H1 (cell line): Measurements from ENCODE around the gene LRRC49.

Experiments used
- HDAC2 ChIP-seq, 2 experiments: fragments of 300-600 bp in 1 of 2; sonication (generic) in 1 of 2; IDR thresholded peaks; 2 replicates each; pipeline ENCODE4 v1.6.1; 2011 to 2012; ENCODE audit warnings: low read depth in 2 of 2, low read length in 2 of 2, mild to moderate bottlenecking in 2 of 2, moderate library complexity in 2 of 2, borderline replicate concordance in 1 of 2, inconsistent platforms in 1 of 2
- HDAC6 ChIP-seq: IDR thresholded peaks from one replicate; pipeline ENCODE4 v1.7.1; 2012; ENCODE audit warnings: low read depth, mild to moderate bottlenecking, inconsistent platforms, low read length, moderate library complexity
- POLR2AphosphoS5 ChIP-seq: IDR thresholded peaks from 2 replicates; pipeline ENCODE4 v1.6.1; 2011; ENCODE audit warnings: low read depth, low read length
- RXRA ChIP-seq: IDR thresholded peaks from 2 replicates; pipeline ENCODE4 v1.6.1; 2011; ENCODE audit warnings: low read depth, mild to moderate bottlenecking, low read length, moderate library complexity; ENCODE audit not compliant: insufficient read depth
- SUZ12 ChIP-seq: fragments of 200-600 bp; sonication (generic); IDR thresholded peaks from 2 replicates; pipeline ENCODE4 v1.6.1; 2012; ENCODE audit warnings: mild to moderate bottlenecking, inconsistent platforms, low read length, moderate library complexity, mixed read lengths
- ZNF274 ChIP-seq: IDR thresholded peaks from 2 replicates; pipeline ENCODE4 v1.7.0; 2012; ENCODE audit warnings: low read length, borderline replicate concordance; ENCODE audit errors: extremely low read depth
- TF ChIP-seq, protein P1 (sequence below): fragments of 300-600 bp; sonication (generic); IDR thresholded peaks from 2 replicates; pipeline ENCODE4 v1.7.1; 2012; ENCODE audit warnings: low read length, moderate library complexity, mild to moderate bottlenecking, inconsistent platforms; ENCODE audit not compliant: insufficient replicate concordance
- TF ChIP-seq, protein P2 (sequence below), 3 experiments: IDR thresholded peaks; 1 replicate in 2 of 3; 2 replicates in 1 of 3; pipeline versions ENCODE4 v1.5.1 to v1.6.1; 2011; ENCODE audit warnings: low read length in 3 of 3, mild to moderate bottlenecking in 3 of 3, inconsistent platforms in 2 of 3, low read depth in 1 of 3, moderate library complexity in 1 of 3; ENCODE audit not compliant: insufficient read depth in 1 of 3; ENCODE audit errors: control extremely low read depth in 1 of 3

DNA sequence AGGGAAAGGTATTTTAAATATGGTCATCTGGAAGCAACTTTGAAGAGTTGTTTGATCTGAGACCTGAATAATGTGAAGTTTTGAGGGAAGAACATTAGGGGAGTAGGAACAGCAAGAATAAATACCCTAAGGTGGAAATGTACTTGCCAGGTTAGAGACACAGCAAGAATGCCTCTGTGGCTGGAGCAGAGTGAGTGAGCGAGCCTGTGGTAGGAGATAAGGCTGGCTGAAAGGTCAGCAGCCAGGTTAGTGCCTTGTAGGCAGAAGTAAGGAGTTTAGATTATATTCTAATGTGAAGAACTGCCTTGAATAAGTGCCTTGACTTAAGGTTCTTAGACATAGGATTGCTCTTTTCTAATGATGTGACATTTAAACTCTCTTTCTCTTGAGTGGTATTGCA, 18.3 kb downstream of the LRRC49 start:
- TF ChIP-seq, protein P1, sequence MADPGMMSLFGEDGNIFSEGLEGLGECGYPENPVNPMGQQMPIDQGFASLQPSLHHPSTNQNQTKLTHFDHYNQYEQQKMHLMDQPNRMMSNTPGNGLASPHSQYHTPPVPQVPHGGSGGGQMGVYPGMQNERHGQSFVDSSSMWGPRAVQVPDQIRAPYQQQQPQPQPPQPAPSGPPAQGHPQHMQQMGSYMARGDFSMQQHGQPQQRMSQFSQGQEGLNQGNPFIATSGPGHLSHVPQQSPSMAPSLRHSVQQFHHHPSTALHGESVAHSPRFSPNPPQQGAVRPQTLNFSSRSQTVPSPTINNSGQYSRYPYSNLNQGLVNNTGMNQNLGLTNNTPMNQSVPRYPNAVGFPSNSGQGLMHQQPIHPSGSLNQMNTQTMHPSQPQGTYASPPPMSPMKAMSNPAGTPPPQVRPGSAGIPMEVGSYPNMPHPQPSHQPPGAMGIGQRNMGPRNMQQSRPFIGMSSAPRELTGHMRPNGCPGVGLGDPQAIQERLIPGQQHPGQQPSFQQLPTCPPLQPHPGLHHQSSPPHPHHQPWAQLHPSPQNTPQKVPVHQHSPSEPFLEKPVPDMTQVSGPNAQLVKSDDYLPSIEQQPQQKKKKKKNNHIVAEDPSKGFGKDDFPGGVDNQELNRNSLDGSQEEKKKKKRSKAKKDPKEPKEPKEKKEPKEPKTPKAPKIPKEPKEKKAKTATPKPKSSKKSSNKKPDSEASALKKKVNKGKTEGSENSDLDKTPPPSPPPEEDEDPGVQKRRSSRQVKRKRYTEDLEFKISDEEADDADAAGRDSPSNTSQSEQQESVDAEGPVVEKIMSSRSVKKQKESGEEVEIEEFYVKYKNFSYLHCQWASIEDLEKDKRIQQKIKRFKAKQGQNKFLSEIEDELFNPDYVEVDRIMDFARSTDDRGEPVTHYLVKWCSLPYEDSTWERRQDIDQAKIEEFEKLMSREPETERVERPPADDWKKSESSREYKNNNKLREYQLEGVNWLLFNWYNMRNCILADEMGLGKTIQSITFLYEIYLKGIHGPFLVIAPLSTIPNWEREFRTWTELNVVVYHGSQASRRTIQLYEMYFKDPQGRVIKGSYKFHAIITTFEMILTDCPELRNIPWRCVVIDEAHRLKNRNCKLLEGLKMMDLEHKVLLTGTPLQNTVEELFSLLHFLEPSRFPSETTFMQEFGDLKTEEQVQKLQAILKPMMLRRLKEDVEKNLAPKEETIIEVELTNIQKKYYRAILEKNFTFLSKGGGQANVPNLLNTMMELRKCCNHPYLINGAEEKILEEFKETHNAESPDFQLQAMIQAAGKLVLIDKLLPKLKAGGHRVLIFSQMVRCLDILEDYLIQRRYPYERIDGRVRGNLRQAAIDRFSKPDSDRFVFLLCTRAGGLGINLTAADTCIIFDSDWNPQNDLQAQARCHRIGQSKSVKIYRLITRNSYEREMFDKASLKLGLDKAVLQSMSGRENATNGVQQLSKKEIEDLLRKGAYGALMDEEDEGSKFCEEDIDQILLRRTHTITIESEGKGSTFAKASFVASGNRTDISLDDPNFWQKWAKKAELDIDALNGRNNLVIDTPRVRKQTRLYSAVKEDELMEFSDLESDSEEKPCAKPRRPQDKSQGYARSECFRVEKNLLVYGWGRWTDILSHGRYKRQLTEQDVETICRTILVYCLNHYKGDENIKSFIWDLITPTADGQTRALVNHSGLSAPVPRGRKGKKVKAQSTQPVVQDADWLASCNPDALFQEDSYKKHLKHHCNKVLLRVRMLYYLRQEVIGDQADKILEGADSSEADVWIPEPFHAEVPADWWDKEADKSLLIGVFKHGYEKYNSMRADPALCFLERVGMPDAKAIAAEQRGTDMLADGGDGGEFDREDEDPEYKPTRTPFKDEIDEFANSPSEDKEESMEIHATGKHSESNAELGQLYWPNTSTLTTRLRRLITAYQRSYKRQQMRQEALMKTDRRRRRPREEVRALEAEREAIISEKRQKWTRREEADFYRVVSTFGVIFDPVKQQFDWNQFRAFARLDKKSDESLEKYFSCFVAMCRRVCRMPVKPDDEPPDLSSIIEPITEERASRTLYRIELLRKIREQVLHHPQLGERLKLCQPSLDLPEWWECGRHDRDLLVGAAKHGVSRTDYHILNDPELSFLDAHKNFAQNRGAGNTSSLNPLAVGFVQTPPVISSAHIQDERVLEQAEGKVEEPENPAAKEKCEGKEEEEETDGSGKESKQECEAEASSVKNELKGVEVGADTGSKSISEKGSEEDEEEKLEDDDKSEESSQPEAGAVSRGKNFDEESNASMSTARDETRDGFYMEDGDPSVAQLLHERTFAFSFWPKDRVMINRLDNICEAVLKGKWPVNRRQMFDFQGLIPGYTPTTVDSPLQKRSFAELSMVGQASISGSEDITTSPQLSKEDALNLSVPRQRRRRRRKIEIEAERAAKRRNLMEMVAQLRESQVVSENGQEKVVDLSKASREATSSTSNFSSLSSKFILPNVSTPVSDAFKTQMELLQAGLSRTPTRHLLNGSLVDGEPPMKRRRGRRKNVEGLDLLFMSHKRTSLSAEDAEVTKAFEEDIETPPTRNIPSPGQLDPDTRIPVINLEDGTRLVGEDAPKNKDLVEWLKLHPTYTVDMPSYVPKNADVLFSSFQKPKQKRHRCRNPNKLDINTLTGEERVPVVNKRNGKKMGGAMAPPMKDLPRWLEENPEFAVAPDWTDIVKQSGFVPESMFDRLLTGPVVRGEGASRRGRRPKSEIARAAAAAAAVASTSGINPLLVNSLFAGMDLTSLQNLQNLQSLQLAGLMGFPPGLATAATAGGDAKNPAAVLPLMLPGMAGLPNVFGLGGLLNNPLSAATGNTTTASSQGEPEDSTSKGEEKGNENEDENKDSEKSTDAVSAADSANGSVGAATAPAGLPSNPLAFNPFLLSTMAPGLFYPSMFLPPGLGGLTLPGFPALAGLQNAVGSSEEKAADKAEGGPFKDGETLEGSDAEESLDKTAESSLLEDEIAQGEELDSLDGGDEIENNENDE = no peak
- TF ChIP-seq SUZ12 (no peak), HDAC2 (IDR thresholded peaks at IDR 0.05; ENCODE audit: borderline replicate concordance in 1 of 2, low read depth in 2 of 2, low read length in 2 of 2) (no peak), HDAC6 (no peak), POLR2AphosphoS5 (no peak), ZNF274 (no peak), RXRA (no peak)
- TF ChIP-seq, protein P2, sequence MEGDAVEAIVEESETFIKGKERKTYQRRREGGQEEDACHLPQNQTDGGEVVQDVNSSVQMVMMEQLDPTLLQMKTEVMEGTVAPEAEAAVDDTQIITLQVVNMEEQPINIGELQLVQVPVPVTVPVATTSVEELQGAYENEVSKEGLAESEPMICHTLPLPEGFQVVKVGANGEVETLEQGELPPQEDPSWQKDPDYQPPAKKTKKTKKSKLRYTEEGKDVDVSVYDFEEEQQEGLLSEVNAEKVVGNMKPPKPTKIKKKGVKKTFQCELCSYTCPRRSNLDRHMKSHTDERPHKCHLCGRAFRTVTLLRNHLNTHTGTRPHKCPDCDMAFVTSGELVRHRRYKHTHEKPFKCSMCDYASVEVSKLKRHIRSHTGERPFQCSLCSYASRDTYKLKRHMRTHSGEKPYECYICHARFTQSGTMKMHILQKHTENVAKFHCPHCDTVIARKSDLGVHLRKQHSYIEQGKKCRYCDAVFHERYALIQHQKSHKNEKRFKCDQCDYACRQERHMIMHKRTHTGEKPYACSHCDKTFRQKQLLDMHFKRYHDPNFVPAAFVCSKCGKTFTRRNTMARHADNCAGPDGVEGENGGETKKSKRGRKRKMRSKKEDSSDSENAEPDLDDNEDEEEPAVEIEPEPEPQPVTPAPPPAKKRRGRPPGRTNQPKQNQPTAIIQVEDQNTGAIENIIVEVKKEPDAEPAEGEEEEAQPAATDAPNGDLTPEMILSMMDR (IDR thresholded peaks at IDR 0.05; ENCODE audit: control extremely low read depth in 1 of 3, insufficient read depth in 1 of 3, low read depth in 1 of 3, low read length in 3 of 3) = no peak
